Measurements from ENCODE around the gene PAPOLB.
A peak's percentile ranks its signal among the peaks of the same experiment; 100 is the strongest.

The PAPOLB gene

GRCh38 chr7:4840079-4840501, 21.7 kb downstream of the PAPOLB start:
- no peak for DNase-seq

DNA sequence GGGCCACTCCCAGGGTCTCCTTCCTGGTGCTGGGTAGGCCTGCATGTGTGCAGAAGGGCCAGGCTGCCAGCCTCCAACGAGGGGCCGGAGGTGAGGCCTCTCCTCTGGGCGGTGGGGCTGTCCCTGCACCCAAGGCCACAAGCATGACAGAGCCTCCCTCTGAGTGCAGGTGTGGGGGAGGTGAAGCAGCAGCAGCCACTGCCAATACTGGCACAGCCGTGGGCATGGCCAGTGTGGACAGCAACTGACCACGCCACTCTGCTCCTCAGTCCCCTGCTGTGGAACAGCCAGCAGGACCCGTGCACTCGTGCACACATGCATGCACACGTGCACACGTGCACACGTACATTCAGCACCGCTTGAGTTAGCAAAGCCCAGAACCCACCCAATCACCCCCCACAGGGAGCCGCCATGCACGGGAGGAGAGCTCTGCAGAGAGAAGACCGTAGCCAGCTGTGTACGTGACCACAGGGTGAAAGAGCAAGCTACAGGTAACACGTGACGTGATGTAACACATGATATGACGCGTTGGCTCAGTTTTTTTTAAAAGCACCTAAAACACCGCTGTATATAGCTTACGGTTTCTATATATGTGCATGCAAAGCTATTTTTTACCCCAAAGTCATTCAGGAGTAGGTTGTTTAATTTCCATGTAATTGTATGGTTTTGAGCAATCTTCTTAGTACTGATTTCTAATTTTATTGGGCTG, 23.1 kb downstream of the PAPOLB start:
- DNase-seq, result no peak

DNA sequence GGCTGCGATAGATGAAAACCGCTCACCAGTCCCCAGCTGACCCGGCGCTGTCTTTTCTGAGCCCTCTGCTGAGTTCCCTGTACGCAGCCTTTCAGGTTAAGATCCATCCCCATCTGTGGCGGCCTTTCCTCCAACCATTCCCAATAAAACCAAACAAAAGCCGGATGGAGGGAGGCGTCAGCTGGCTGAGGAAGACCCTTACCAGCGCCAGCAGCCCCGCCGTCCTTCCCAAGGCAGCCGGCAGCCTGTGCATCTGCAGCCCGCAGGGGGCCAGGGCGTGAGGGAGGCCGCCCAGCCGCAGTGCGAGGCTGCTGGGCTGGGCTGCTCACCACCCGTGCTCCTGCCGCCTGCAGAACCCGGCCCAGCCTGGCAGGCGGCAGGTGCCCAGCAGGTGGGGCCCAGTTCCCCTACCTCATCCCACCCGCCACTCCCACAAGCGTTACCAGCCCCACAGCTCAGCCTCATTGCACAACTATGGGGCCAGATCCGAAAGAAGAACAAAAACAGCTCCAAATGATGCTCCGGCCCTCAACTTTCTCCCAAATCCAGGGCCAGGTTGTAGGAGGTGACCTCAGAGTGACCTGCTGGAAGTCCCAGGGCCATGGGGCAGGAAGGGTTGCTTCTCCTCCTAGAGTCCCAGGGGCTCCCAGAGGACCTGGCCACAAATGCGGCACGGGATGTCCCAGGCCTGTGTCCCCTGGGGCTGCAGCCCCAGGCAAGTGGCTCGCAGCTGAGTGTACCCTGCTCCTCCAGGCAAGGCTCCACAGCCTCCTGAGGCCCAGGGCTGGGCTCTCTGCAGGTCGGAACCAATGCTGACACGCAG, 23.8 kb downstream of the PAPOLB start:
- no peak for DNase-seq

DNA sequence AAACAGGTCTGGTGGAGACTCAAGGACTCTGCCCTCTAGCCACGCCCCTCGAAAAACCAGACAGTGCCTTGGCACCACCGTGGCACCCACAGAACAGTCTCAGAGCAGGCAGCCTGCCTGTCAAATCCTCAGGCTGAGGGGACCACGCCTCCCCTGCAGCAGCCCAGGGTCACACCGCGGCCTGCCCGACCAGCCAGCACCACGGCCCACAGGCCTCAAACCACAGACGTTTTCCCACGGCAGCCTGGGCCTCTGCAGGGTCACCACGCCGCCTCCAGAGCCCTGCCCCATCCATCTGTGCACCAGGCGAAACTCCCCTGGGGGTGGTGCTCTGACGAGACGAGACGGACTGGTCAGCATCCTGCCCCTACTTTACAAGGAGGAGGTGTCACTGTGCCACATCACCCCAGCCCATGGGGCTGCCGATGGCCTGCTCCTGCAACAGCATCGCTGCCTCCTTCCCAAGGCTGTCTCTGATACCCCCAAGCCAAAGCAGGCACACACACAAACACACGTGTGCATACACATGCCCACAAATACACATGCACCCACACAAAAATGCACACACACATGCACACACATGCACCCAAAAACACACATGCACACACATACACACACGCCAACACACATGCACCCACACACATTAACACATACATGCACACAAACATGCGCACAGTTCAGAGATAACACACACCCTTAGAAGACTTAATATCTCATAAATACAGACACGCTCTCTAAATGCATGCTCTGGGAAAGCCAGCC, 24.6 kb downstream of the PAPOLB start:
- DNase-seq, result no peak

- DNase-seq, result no peak
Observed at GRCh38 chr7:4836206-4836661, 25.6 kb downstream of the PAPOLB start.

- DNase-seq, result no peak
Observed at GRCh38 chr7:4835398-4836205, 26.2 kb downstream of the PAPOLB start.

DNA sequence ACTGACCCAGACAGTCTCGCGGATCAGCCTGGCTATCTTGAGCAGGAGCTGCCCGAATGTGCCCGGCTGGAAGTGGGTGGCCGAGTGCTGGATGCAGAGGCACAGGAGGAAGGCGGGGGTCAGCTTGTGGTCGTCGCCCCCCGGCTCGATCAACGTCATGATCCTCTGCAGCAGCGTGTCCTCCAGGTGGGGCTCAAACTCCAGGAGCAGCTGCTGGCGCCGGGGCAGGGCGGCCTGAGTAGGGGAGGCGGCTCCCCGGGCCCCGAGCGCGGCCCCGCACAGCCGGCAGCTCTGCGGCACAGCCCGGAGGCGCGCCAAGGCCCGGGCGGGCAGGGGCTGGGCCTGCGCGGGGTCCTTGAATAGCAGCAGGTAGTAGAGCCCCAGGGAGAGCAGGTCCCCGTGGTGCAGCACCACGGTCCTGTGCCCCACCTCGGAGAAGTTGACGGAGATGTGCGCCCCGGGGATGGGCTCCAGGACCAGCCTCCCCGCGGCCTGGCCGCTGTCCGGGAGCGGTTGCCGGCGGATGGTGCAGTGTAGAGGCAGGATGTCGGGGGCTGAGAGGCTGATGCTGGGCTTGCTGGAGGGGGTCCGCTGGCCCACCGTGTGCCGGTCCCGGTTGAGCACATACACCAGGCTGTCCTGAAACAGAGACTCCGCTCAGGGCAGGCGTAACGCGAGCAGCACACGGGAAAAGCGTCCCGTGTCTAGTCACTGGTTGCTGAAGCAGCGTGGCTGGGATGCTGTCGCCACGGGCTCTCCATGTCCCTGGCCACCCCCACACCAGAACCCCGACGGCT, 27.0 kb downstream of the PAPOLB start:
- no peak for DNase-seq

- no peak for DNase-seq
Observed at GRCh38 chr7:4833691-4834600, 27.9 kb downstream of the PAPOLB start.

DNA sequence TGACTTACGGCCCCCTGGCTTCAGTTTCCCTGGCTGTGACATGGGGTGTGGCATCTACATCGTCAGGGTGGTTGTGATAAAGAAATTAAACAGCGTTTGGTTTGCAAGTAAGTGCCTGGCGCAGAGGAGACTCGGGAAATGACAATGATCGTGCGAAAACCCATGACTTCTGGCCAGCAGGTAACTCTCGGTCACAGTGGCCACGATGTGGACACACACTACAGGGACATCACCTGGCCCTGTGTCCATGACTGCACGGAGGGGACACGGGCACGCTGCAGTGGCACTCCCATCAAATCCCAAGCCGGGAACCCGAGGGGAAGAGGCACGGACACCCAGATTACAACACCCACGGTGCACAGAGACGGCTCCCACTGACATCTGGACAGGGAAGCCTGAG, 28.7 kb downstream of the PAPOLB start:
- no peak for DNase-seq

- no peak for DNase-seq
Observed at GRCh38 chr7:4832711-4833110, 29.1 kb downstream of the PAPOLB start.

DNA sequence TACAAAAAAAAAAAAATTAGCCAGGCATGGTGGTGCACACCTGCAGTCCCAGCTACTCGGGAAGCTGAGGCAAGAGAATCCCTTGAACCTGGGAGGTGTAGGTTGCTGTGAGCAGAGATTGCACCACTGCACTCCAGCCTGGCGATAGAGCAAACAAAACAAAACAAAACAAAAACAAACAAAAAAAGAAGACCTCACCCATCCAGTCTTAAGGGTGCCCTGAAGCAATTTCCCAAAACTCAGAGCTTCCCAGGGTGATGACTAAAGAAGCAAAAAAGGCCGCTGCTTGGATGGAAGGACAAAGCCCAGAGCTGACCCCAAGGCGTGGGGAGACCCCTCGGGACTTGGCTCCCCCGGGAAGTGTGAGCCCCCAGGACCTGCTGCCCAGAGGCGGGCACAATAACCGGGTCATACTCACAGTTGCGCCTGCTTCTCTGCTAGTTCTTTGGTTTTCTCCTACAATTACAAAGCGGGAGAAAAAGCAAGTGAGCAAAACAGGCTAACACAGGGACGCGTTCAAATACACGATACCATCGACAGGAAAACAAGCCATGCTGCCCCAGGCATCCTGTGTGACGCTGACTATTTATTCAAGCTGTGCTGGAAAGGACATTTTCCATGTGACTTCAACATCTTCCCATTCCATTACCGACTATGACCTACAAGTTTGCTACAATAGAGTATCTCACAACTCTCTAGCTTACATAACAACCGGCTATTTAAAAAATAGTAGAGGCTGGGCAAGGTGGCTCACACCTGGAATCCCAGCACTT, 29.9 kb downstream of the PAPOLB start:
- no peak for DNase-seq

DNA sequence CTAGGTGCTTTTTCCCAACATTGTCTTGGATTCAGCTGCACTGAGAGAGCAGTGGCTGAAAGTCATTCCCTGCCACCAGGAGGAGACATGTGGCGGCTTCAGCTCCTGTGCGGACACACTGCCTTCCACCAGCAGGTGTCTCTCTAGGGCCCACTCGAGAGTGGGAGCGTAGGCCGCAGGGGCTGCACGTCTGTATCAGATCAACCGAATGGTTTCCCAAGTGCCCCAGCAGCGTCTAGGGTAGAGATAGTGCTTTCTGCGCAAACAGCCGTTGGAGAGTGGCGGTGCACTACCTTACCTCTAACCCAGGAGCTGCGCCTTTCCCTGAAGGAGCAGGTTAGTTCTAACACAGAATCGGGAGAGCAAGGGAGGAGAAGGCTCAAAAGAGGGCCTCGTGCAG, 31.7 kb downstream of the PAPOLB start:
- DNase-seq, result peak; percentile 38

- no peak for DNase-seq
Observed at GRCh38 chr7:4828720-4829383, 33.0 kb downstream of the PAPOLB start.

DNA sequence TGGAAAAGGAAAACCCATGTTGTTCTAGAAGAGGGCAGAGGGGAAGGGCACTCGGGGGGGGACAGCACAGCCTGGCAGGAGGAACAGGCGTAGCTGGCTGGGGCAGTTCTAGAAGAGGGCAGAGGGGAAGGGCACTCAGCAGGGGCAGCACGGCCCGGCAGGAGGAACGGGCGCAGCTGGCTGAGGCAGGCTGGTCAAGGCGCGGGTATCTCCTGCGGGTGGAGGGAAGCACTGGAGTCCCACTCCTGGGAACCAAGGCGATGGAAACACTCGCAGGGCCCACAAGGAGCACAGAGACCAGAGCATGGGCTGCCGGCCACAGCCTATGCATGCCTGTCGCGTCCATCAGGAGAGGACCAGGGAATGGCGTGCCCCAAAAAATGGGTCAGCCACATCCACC, 36.7 kb downstream of the PAPOLB start:
- no peak for DNase-seq

DNA sequence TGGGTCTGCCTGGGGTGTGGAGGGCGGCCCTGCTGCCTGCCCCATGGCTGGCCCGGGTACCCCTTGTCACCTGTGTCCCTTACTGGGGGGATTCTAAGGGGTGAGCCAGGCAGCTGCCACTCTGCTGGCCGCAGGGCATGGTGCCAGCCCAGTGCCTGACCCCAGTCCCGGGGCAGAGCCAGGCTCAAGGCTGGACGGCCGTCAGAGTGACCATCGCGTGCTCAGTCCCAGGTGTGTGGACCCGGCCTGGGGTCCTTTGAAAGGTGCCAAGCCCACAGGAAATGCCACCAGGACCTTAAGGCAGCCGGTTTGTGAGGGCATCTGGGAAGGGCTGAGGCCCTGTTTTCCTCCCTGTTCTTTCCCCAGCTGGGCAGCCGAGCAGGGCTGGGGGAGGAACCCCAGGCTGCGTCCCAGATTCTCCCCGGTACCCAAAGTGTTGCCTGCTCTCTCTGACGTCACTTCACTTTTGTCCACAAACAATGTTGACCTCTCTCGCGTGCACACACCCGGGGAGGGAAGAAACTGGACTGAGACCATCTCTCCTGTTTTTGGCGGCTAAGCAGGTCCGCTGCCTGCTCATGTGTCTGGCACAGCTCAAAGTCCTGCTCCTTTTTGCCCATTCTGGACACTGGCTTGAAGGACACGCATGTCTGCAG, 37.6 kb downstream of the PAPOLB start:
- DNase-seq, result no peak

GRCh38 chr7:4823441-4824119, 38.2 kb downstream of the PAPOLB start:
- no peak for DNase-seq

GRCh38 chr7:4822677-4823076, 39.2 kb downstream of the PAPOLB start:
- DNase-seq, result no peak

GRCh38 chr7:4820967-4821471, 40.8 kb downstream of the PAPOLB start:
- DNase-seq, result no peak

Data from activated T-cell treated with anti-CD3 and anti-CD28 coated beads for 4 hours (primary cell).